NB4 (cell line): ENCODE data around the gene DYNC1LI1.

Experiments
- CTCF ChIP-seq: IDR thresholded peaks from one replicate; pipeline ENCODE4 v1.5.1; 2012; ENCODE audit warnings: low read depth, low read length
- MAX ChIP-seq: IDR thresholded peaks from 2 replicates; pipeline ENCODE4 v1.6.1; 2011; ENCODE audit warnings: low read depth, low read length
- MYC ChIP-seq: IDR thresholded peaks from 2 replicates; pipeline ENCODE4 v1.6.1; 2011; ENCODE audit warnings: low read depth, low read length
- POLR2A ChIP-seq: IDR thresholded peaks from 2 replicates; pipeline ENCODE4 v1.6.1; 2011; ENCODE audit warnings: mild to moderate bottlenecking; ENCODE audit not compliant: insufficient read length; ENCODE audit errors: extremely low read depth

- TF ChIP-seq POLR2A: no peak
- no peak for TF ChIP-seq CTCF
- TF ChIP-seq MAX: no peak
- no peak for TF ChIP-seq MYC
Measured at GRCh38 chr3:32500231-32500630, 70.4 kb downstream of the DYNC1LI1 start.
